GM19455 (cell line): ENCODE results near the gene BDP1.
"Not testable (repeated sequence)": the region's sequence is repeated elsewhere in the genome, so short reads cannot be mapped to it uniquely, and the experiment has no call there.

ENCODE experiments used
- ATAC-seq: cut with Tn5 transposase; IDR thresholded peaks from one replicate; pipeline ENCODE4 v1.9.1; 2021; ENCODE audit not compliant: unreplicated experiment

Gene BDP1

DNA sequence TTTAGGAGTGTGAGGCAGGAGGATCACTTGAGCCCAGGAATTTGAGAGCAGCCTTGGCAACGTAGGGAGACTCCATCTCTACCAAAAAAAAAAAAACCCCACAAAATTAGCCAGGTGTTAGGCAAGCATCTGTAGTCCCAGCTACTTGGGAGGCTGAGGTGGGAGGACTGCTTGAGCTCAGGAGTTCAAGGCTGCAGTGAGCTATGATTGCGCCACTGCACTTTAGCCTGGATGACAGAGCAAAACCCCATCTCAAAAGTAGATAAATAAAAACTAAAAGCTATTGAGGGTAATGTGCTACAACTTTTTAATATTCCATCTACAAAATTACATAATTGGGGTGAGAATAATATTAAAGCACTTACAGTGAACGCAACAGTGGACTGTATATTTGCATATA, 5.9 kb downstream of the BDP1 start:
- no peak for ATAC-seq

DNA sequence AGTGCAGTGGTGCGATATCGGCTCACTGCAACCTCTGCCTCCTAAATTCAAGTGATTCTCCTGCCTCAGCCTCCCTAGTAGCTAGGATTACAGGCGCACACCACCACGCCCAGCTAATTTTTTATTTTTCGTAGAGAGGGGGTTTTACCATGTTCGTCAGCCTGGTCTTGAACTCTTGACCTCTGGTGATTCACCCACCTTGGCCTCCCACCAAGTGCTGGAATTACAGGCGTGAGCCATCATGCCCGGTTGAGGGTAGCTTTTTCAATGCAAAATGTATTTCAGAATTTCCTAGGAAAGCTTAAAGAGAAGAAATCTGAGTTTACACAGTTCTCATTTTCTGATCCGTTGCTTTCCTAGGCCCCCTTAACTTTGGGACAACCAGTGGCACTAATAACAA, 15.7 kb downstream of the BDP1 start:
- ATAC-seq, result no peak

DNA sequence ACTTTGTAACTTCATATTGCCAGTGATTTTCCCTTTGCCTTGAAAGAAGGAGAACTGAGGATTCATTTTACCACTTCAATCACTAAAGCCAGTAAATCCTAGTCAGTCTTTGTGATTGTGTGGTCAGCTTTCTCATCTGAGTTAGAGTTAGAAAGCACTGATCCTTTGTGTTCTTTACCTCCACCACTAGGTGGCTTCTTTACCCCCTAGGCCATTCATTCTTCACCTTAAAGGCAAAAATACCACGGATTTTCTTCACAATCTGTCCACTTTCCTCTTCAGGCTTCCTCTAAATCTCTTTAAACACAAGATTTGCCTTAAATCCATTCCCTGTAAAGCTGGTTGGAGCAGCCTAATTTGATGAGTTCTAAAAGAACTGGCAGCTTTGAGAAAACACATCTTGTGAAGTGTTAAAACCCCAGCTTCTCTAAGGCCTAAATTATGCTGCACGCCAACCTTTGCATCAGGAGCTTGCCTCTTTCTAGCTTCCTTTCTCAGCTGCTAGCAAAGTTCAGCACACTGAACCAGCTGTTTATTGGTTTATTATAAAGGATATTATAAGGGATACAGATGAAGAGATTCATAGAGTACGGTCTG, 20.4 kb downstream of the BDP1 start:
- no peak for ATAC-seq

DNA sequence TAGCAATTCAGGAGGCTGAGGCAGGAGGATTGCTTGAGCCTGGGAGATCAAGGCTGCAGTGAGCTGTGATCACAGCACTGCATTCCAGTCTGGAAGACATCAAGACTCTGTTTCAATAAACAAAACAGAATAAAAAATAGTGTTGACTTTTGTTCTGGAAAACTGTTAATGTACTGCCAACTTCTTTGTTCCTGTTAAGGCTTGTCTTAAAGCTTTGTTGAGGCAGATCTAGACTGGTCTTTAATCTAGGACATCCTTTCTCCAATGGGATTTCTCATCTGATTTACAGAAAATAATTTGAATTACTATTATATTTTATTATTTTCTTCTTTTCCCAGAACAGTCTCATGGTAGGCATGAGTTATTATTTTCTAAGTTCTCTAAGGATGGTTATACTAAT, 26.0 kb downstream of the BDP1 start:
- ATAC-seq, result no peak

DNA sequence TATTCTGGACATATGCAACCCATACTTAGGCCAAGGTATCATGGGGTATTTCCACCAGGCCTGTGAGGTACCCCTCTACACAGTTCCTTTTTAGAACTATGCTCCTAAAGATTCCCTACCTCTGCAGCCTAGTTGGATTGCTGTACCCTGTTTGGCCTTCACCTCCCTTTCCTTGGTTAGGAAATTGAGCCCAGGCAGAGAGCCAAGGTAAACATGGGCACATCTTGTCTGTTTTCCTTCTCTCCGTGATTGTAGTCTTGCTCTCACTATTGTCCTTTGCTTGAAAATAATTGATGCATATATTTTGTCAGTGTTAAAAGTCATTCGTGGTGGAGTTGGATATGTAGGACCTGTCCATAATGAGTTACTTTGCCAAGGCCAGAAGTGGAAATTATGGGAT, 26.7 kb downstream of the BDP1 start:
- no peak for ATAC-seq

DNA sequence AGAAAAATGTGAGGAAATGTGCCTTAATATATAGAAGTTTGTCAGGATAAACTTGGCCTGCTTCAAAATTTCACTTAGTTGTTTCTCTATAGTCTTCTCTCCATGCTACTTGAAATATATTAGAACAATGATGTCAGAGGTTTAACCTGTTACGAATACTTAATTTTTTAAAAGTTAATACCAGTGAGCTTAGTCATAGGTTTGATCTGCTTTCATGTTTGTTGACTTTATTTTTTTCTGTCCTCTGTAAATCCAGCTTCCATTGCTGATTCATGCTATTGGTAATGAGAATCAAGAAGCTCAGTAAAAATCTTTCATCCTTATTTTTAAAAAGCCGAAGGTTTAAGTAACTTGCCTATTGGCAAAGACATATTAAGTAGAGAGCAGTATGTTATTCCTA, 27.9 kb downstream of the BDP1 start:
- no peak for ATAC-seq

DNA sequence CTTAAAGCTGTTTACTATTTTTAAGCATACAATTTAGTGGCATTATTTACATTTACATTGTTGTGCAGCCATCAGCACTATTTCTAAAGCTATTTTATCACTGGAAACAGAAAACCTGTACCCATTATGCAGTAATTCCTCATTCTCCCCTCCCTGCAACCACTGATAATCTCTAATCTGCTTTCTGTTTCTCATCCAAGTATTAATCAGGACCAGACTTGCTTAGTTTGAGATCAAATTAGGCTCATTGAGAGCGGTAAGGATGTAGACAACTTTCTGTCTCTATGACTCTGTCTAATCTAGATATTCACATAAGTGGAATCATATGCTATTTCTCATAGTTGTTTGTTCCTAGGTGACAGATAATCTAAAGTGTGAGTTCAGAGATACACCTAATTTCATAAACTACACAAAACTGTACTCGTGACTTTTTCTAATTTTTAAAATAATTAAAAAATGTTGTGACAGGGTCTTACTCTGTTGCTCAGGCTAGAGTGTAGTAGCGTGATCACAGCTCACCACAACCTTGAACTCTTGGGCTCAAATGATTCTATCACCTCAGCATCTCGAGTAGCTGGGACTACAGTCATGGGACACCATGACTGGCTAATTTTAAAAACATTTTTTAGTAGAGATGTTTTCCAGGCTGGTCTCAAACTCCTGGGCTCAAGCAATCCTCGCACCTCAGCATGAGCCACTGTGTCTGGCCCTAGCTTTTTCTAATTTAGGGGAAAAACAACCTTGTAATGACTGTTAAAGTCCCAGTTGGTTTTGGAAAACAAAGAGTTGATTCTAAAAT, 37.6 kb downstream of the BDP1 start:
- no peak for ATAC-seq

DNA sequence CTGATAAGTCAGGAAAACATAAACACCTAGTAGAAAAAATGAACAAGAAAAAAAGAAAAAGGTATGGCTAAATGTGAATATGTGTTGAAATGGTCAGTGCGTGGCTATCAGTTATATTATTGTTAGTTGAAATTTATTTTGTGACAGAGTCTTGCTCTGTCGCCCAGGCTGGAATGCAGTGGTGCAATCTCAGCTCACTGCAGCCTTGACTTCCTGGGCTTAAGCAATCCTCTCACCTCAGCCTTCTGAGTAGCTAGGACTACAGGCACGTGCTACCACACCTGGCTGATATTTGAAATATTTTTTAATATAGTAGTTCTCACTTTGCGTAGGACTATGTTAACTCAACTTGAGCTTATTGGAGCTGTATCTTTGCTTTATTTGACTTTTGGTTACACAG, 38.8 kb downstream of the BDP1 start:
- not testable (repeated sequence) for ATAC-seq

DNA sequence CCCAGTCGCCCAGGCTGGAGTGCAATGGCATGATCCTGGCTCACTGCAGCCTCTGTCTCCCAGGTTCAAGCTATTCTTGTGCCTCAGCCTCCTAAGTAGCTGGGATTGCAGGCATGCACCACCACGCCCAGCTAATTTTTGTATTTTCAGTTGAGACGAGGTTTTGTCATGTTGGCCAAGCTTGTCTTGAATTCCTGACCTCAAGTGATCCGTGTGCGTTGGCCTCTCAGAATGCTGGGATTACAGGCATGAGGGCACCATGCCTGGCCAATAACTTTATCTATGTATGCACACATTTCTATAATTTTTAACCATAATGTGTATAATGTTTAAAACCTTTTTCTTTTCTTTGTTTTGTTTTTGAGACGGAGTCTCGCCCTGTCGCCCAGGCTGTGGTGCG, 43.3 kb downstream of the BDP1 start:
- ATAC-seq, result not testable (repeated sequence)

DNA sequence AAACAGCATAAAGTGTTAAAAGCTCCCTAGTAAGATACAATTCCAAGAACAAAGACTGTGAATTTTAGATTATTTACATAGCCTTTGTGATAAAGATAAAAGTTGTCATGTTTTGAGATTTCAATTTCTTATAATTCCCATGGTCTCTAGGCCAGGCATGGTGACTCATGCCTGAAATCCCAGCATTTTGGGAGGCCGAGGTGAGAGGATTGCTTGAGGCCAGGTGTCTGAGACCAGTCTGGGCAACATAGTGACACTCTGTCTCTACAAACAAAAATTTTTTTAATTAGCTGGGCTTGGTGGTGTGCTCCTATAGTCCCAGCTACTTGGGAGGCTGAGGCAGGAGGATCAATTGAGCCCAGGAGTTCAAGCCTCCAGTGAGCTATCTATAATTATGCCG, 48.1 kb downstream of the BDP1 start:
- ATAC-seq, result no peak

DNA sequence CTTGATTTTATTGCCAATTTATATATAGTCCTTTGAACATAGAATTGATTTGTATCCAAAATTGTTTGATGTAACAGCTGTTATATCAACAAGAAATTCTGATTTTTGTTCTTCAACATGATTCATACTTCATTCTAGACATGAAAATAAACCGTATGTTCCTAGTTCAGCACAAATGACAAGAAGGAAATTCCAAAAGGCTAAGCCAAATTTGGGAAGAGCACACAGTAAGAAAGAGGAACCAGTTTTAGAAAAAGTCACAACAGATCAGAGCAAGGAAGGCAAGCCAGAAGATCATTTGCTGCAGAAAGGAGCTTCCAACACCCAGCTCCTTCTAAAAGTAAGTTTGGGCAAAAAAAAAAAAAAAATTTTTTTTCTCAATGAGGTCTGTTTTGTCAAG, 66.7 kb downstream of the BDP1 start:
- no peak for ATAC-seq

DNA sequence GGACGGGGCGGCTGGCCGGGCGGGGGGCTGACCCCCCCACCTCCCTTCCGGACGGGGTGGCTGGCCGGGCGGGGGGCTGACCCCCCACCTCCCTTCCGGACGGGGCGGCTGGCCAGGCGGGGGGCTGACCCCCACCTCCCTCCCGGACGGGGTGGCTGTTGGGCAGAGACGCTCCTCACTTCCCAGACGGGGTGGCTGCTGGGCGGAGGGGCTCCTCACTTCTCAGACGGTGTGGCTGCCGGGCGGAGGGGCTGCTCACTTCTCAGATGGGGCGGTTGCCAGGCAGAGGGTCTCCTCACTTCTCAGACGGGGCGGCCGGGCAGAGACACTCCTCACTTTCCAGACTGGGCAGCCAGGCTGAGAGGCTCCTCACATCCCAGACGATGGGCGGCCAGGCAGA, 70.2 kb downstream of the BDP1 start:
- ATAC-seq, result not testable (repeated sequence)

DNA sequence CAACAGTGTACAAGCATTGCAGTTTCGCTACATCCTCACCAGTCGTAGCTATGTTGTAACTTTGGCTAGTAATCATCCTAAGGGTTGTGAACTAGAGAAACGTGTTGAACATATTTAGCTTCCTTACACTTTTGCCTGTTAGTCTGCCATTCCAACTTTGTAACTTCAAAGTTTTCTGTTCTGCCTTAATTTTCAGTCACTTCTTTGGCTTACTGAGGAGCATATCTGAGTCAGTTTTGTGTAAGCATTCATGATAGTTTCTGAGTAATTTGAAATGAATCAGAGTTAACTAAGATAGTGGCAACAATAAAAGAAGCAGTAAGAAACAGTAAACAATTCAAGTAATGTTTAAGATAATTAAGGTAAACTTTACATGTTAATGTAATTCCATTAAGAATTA, 72.8 kb downstream of the BDP1 start:
- no peak for ATAC-seq

DNA sequence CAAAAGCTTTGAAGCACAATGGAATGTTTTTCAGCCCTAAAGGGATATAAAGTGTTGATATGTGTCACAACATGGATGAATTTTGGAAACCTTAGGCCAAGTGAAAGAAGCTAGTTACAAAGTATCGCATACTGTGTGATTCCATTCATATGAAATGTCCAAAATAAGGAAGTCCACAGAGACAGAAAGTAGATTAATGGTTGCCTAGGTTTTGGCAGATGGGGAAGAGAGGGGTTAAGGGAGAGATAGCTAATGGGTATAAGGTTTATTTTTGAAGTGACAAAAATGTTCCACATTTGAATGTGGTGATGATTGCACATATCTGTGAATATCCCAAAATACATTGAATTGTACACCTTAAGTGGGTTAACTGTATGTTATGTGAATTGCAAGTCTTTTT, 74.2 kb downstream of the BDP1 start:
- ATAC-seq, result no peak

DNA sequence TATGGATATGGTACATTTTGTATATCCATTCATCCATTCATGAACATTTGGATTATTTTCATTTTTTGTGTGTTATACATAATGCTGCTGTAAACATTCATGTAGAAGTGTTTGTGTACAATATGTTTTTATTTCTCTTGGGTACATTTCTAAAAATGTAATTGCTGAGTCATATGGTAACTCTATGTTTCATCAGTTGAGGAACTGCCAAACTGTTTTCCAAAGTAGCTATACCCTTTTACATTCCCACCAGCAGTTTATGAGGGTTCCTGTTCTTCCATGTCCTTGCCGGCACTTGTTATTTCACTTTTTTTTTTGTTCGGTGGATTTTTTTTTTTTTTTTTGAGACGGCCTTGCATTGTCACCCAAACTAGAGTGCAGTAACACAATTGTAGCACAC, 77.7 kb downstream of the BDP1 start:
- no peak for ATAC-seq

DNA sequence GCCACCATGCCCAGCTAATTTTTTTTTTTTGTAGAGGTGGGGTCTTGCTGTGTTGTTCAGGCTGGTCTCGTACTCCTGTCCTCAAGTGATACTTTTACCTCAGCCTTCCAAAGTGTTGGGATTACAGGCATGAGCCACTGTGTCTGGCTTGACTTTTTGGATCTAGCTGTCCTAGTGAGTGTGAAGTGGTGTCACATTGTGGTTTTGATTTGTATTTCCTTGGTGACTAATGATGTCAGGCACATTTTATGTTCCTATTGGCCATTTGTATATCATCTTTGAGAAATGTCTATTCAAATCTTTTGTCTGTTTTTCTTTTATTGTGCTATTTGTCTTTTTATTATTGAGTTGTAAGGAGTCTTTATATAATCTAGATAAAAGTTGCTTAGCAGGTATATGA, 78.2 kb downstream of the BDP1 start:
- no peak for ATAC-seq

DNA sequence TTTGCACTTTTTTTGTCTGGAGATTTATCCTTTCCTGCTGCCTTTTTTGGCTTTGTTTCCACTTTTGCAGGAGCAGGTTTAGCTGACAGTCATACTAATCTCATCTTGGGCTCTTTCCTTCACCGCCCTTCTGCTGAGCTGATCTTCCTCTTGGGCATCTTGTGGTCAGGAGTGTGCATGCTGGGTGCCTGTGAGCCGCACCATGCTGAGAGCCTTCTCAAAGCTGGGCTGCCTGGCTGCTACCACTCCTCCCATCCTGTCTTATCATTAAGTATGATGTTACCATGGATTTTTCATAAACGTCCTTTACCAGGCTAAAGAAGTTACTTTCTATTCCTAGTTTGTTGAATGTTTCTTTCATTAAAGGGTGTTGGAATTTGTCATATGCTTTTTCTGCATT, 82.2 kb downstream of the BDP1 start:
- no peak for ATAC-seq

DNA sequence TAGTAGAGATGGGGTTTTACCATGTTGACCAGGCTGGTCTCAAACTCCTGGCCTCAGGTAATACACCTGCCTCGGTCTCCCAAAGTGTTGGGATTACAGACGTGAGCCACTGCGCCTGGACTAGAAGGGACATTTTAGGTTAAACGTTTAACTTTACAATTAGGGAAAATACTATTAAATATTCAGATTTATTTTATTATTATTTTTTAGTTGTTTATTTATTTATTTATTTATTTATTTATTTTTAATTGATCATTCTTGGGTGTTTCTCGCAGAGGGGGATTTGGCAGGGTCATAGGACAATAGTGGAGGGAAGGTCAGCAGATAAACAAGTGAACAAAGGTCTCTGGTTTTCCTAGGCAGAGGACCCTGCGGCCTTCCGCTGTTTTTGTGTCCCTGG, 95.4 kb downstream of the BDP1 start:
- ATAC-seq, result not testable (repeated sequence)

DNA sequence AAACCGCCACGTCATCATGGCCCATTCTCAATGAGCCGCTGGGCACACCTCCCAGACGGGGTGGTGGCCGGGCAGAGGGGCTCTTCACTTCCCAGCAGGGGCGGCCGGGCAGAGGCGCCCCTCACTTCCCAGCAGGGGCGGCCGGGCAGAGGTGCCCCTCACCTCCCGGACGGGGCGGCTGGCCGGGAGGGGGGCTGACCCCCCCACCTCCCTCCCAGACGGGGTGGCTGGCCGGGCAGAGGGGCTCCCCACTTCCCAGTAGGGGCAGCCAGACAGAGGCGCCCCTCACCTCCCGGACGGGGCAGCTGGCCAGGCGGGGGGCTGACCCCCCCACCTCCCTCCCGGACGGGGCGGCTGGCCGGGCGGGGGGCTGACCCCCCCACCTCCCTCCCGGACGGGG, 96.1 kb downstream of the BDP1 start:
- ATAC-seq, result not testable (repeated sequence)

DNA sequence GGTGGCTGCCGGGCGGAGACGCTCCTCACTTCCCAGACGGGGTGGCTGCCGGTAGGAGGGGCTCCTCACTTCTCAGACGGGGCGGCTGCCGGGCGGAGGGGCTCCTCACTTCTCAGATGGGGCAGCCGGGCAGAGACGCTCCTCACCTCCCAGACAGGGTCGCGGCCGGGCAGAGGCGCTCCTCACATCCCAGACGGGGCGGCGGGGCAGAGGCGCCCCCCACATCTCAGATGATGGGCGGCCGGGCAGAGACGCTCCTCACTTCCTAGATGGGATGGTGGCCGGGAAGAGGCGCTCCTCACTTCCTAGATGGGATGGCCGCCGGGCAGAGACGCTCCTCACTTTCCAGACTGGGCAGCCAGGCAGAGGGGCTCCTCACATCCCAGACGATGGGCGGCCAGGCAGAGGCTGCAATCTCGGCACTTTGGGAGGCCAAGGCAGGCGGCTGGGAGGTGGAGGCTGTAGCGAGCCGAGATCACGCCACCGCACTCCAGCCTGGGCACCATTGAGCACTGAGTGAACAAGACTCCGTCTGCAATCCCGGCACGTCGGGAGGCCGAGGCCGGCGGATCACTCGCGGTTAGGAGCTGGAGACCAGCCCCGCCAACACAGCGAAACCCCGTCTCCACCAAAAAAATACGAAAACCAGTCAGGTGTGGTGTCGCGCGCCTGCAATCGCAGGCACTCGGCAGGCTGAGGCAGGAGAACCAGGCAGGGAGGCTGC, 96.7 kb downstream of the BDP1 start:
- ATAC-seq, result not testable (repeated sequence)

DNA sequence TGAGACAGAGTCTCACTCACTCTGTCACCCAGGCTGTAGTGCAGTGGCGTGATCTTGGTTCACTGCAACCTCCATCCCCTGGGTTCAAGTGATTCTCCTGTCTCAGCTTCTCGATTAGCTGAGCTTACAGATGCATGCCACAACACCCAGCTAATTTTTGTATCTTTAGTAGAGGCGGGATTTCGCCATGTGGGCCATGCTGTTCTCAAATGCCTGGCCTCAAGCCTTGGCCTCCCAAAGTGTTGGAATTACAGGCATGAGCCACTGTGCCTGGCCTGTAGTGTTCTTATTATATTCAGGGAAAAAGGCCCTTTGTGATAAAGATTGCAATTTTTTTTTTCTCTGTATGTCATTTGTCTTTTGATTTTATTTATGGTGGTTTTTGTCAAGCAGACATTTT, 107.7 kb downstream of the BDP1 start:
- no peak for ATAC-seq

DNA sequence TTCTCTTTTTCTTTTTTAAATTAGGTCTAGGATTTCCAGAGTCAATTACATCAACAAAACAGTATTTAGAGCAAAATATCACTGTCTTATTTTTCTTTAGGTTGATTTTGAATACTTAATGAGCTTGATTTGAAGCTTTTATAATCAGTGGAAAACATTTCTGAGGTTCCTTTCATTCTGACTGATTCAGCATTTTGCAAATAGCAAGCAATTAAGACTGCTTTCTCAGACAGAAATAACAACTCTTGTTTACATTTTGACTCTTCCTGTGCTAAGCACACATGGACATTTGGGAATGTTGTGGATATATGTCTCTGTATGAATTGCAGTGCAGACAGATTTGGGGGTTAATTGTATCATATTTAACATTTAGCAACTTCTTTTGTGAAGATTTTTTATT, 109.4 kb downstream of the BDP1 start:
- ATAC-seq, result no peak
